BJ (cell line): ENCODE data around the gene FN1. TPM values are rescaled to one million over a fixed set of nuclear protein-coding genes. Genes with fewer than 3 reads are reported as not detected.

ENCODE experiments used
- CTCF ChIA-PET: fragments of 350-600 bp; formaldehyde crosslinking; extraction: SDS; loops from one replicate; lab custom pipeline; 2021; ENCODE audit warnings: antibody characterized with exemption, inconsistent platforms; lab: Yijun Ruan, JAX
- POLR2A ChIA-PET: fragments of 300-600 bp; sonication (Branson Sonifier 250); formaldehyde crosslinking; extraction: SDS; loops from one replicate; lab custom pipeline; 2021; ENCODE audit warnings: antibody characterized with exemption; lab: Charles Lee
- DNase-seq: peaks from one replicate; pipeline ENCODE4 v3.0.0-alpha.2; 2011; ENCODE audit warnings: low read depth
- H3K27me3 ChIP-seq: 2 replicates; pipeline ENCODE4 v1.6.0; 2011; ENCODE audit warnings: low read length; ENCODE audit not compliant: control insufficient read depth, insufficient read depth
- H3K36me3 ChIP-seq: 2 replicates; pipeline ENCODE4 v1.5.1; 2011; ENCODE audit warnings: low read length; ENCODE audit not compliant: control insufficient read depth, insufficient read depth
- H3K4me3 ChIP-seq: 2 replicates; pipeline ENCODE4 v1.5.1; 2011; ENCODE audit warnings: low read depth, mild to moderate bottlenecking, control low read depth, low read length
- CTCF ChIP-seq: IDR thresholded peaks from 2 replicates; pipeline ENCODE4 v1.5.1; 2011; ENCODE audit warnings: low read depth, mild to moderate bottlenecking, control low read depth, inconsistent platforms, low read length, moderate library complexity; ENCODE audit not compliant: insufficient read depth
- polyA plus RNA-seq: library from polyadenylated mRNA; depleted of rRNA; stranded (reverse); fragments of >200 nt; gene quantifications from 2 replicates; pipeline ENCODE4 v1.2.3, GENCODE V29; 2011

Gene FN1
- polyA plus RNA-seq, 1 experiment, result 5,814 TPM

- Histone ChIP-seq H3K27me3 (no peaks in the 10 kb centered on the region), H3K36me3 (peaks cover 6% of the 10 kb centered on the region), H3K4me3 (no peak overlapping the region)
- no peak for TF ChIP-seq CTCF
- DNase-seq, result no peak
- ChIA-PET CTCF (interaction anchor here (0.6 to 1.2 kb wide), 3 partner anchors 12 to 613 kb away, joined by 3 to 4 read pairs (median 3); no protein-coding TSS in a partner anchor), POLR2A (no interaction called here)
These were observed 116.4 kb downstream of the FN1 start for GRCh38 chr2:215319500-215319899.

GRCh38 chr2:215316336-215316735, 119.5 kb downstream of the FN1 start:
- POLR2A ChIA-PET, result no interaction called here
- H3K36me3 ChIP-seq, result peaks cover 4% of the 10 kb centered on the region
- H3K4me3 ChIP-seq, result no peak overlapping the region
- no peak for TF ChIP-seq CTCF
- CTCF ChIA-PET, result no interaction called here
- no peak for DNase-seq
- no peaks in the 10 kb centered on the region for H3K27me3 ChIP-seq

- ChIA-PET POLR2A (interaction anchor here (0.6 kb wide), 1 partner anchor 506 kb away, joined by 9 read pairs; the partner anchor contains the start of gene BARD1), CTCF (no interaction called here)
- peaks cover 2% of the 10 kb centered on the region; the same call in 1 of the 2 replicates for H3K36me3 ChIP-seq
These were observed 120.6 kb downstream of the FN1 start for GRCh38 chr2:215315301-215315700.

GRCh38 chr2:215314896-215315295, 121.0 kb downstream of the FN1 start:
- Histone ChIP-seq H3K27me3 (no peaks in the 10 kb centered on the region), H3K36me3 (peaks cover 2% of the 10 kb centered on the region; the same call in 1 of the 2 replicates), H3K4me3 (no peak overlapping the region)
- TF ChIP-seq CTCF, result no peak
- no peak for DNase-seq
- ChIA-PET POLR2A (interaction anchor here (0.6 kb wide), 1 partner anchor 506 kb away, joined by 9 read pairs; the partner anchor contains the start of gene BARD1), CTCF (no interaction called here)

More at GRCh38 chr2:215315301-215315700, 120.6 kb downstream of the FN1 start:
- no peak for DNase-seq
- TF ChIP-seq CTCF, result no peak
- Histone ChIP-seq H3K27me3 (no peaks in the 10 kb centered on the region), H3K4me3 (no peak overlapping the region)

GRCh38 chr2:215313255-215313613, 122.6 kb downstream of the FN1 start:
- DNase-seq, result no peak
- POLR2A ChIA-PET, result no interaction called here
- CTCF ChIA-PET, result interaction anchor here (1.5 kb wide), 1 partner anchor 9 kb away, joined by 6 read pairs; no protein-coding TSS in a partner anchor
- no peak for TF ChIP-seq CTCF
- Histone ChIP-seq H3K4me3 (no peak overlapping the region), H3K36me3 (no peaks in the 10 kb centered on the region), H3K27me3 (no peaks in the 10 kb centered on the region)
